HG02970 (cell line): ENCODE measurements around the gene HEMK1.

Experiments
- ATAC-seq: cut with Tn5 transposase; IDR thresholded peaks from one replicate; pipeline ENCODE4 v1.9.1; 2021; ENCODE audit warnings: mild to moderate bottlenecking, moderate library complexity, moderate number of reproducible peaks; ENCODE audit not compliant: unreplicated experiment, low FRiP score

The HEMK1 gene

DNA sequence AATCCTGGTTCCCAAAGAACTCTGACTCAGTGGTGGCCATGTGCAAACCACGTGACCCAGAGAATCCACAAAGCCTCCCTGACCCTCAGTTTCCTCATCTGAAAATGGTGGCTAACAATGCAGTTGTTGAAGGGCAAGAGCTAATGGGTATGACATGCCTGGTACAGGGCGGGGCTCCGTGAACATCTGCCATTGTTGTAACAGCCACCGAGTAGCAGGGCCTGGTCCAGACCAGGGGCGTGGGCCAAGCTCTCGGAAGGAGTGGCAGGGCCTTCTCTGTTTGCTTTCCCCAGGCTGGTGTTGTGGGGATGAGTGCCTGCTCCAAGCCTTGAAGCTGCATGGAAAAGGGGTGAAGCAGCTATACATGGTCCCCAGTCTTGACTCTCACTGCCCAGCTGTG is 61.1 kb downstream of the HEMK1 start:
- ATAC-seq, result no peak

DNA sequence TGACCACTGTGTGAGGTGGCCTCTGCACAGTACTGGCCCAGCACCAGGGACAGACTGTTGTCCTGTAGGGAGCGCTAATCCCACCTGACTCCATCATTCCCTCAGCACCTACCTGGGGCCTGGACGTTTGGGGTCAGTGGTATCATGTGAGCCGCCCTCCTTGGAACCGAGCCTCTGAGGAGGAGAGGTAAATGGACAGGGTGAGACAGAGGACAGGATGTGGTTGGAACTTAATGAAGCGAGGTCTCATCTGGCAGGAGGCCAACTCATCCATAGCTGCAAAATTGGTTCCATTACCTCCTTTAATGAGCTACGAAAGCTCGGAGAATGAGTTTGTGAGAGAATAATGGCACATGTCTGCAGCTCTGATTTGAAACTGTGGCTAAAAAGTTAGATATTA is 61.6 kb downstream of the HEMK1 start:
- ATAC-seq, result no peak

DNA sequence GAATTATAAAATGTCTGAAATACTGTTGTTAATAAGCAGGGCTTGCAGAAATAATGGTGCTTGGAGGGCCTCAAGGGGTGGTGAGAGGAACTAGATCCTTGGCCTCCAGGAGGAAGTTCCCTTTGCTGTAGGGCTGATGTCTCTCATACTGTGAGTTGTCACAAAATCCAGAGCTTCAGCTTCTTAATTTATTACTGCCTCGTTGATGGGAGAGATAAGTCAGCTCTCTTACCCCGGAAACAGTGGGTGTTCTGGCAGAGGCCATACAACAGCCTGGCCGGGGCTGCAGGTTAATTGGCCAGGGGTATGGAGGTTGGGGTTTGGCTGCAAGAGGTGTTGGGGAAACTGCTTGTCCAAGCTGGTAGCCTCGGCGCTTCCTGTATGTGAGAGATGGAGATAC is 63.1 kb downstream of the HEMK1 start:
- no peak for ATAC-seq

DNA sequence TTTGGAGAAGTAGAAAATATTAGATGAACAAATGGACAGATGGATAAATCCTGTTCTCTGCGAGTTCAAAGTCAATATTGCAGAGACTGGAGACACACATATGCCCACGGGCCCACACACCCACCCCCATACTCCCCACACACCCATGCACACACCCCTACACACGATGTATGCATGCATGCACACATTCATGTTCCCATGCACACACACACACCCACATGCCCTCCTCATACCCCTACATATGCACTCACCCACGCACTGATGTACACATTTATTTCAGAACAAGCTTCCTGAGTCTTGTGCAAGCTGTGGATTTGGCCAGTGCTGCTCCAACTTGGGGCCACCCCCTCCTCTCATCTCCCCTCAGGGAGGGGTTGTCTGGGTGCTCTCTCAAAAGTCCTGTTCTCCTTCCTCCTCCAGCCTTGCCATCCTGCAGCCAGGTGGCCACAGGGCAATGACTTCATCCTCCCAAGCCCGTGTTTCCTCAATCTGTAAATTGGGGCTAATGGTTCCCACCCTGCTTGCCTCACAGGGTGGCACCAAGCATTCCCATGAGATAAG is 64.0 kb downstream of the HEMK1 start:
- no peak for ATAC-seq

DNA sequence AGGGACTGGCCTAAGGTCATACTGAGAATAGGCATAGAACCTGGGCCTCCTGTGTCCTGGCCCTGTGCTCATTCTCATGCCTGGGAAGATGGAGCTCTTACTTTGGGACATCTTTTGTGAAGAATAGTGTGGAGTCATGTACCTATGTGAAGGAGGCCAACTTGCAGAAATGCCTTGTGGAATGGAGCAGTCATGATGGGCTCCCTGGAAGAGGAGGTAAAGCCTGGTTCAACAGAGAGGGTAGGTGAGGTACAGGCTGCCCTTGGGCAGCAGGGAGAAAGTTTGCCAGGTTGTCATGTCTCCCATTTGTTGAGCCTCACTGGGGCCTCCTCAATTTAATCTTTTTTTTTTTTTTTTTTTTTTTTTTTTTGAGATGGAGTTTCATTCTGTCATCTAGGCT is 65.7 kb downstream of the HEMK1 start:
- no peak for ATAC-seq

DNA sequence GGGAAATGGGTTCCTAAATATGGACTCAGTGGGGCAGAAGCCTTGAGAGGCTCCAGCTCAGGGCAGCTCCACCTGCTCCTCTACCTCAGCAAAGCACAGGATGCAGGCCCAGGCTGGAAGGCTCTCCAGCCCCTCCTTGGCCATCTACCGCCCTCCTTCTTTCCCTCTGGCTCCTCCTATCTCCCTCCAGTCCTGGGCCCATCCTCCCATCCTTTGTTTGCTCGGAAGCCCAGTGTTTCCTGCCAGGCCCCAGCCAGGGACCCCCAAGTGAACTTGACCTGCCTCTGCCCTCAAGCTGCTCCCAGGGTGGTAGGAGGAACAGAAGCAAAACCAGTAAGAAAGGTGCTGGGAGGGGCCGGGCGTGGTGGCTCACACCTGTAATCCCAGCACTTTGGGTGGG is 67.7 kb downstream of the HEMK1 start:
- no peak for ATAC-seq

DNA sequence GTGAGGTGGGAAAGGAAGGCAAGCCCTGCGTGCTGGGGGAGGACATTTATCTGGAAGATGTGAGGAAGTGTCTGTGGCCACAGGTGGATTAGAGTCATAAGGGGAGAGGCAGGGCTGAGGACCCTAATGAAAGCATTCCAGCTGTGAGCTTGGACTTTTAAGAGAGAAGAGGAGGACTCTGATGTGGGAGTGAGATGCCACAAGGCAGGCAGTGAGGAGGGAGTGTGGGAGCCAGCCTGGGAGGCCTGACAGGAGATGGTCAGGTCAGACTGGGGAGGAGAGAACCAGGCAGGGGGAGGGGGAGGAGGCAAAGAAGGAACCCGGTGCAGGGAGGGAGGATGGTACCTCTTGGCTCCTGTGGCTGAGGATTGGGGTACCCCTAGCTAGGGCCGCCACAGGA is 68.6 kb downstream of the HEMK1 start:
- no peak for ATAC-seq

DNA sequence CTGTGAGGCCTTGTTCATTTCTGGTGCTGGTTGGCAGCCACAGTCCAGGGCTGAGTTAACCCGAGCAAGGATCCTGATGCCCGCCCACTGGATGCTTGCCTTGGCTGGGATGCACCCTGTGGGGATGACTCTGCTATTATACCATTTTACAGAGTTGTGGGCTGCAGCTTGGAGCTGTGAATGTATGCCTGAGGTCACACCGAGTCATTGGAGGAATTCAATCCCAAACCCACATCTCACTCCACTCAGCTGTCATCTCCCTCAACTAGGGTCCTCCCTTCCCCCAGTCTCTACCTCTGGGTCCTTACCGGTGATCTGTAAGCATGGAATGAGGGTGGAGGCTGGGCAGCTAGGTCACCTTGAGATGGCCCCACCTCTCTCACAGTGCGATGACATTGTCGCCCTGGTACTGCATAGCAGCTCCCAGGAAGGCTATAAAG is 69.8 kb downstream of the HEMK1 start:
- no peak for ATAC-seq

DNA sequence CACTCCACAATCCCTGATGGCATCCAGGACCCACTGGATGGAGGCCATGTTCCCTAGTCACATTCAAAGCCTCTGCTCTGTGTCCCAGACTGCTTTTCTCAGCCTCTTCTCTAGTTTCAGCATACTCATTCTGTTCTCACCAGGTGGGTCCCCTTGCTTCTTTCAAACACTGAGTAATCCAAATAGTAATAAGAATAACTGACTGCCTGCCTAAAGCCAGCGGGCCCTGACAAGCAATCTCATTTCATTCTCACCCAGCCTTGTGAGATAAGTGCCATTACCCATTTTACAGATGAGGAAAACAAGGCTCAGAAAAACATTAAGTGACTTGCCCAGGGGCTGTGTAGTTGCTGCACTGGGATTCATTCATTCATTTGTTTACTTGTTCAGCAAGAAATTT is 73.1 kb downstream of the HEMK1 start:
- ATAC-seq, result no peak

DNA sequence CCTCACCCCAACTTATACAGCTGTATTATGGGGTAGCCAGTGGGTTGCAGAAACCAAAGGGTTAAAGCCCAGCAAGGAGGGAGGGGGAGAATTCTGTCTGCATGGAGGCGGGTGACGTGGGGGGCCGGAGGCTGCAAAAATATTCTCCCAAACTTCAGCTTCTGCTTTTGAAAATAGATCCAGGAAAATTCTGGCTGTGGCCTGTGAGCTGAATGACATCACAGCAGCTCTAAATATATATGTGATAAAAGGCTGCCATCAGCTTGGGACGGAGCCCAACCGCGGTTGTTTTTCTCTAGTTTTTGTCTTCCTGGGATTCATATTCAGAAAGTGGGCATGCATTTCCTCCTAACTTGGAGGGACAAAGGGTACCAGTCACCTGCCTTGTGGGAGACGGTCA is 75.2 kb downstream of the HEMK1 start:
- no peak for ATAC-seq

DNA sequence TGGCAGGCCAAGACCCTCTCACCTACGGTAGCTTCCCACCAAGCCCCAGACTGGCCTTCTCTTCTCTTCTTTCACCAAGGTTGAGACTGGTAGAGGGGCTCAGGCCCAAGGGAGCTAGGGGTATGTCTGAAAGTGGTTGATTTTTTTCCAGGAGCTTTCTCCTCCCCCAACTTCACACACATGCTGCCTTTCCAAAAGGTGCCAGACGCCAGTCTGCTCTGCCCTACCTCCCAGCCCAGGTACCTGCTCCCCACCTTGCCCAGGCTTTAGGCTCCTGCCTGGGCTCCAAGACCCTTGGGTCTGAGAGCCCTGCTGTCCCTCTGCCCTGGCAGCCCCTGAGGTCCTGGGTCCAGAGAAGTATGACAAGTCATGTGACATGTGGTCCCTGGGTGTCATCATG is 76.1 kb downstream of the HEMK1 start:
- no peak for ATAC-seq
